IPS DF 6.9 (cell line): ENCODE measurements around the gene WDR37.
A peak's percentile ranks its signal among the peaks of the same experiment; 100 is the strongest.

Source experiments
- DNase-seq: peaks from one replicate; pipeline ENCODE4 v3.0.0-alpha.2; 2013; ENCODE audit warnings: low read depth, low spot score
- H3K27ac ChIP-seq: one replicate; pipeline ENCODE4 v1.5.1; 2013; ENCODE audit warnings: low read length, control low read depth
- H3K27me3 ChIP-seq: 2 replicates; pipeline ENCODE4 v1.6.1; 2013; ENCODE audit warnings: mild to moderate bottlenecking, low read length; ENCODE audit not compliant: control insufficient read depth, insufficient read depth
- H3K36me3 ChIP-seq: 2 replicates; pipeline ENCODE4 v1.6.1; 2013; ENCODE audit warnings: low read length; ENCODE audit not compliant: control insufficient read depth, insufficient read depth
- H3K4me1 ChIP-seq: 2 replicates; pipeline ENCODE4 v1.6.1; 2013; ENCODE audit warnings: low read length; ENCODE audit not compliant: control insufficient read depth, insufficient read depth
- H3K4me3 ChIP-seq: 2 replicates; pipeline ENCODE4 v1.5.1; 2013; ENCODE audit warnings: mild to moderate bottlenecking, low read length
- H3K9me3 ChIP-seq: 2 replicates; pipeline ENCODE4 v1.6.1; 2013; ENCODE audit warnings: low read length, inconsistent platforms; ENCODE audit not compliant: control insufficient read depth, insufficient read depth
- WGBS: extraction: QIAGEN DNeasy Blood & Tissue Kit; methylation state at CpG from one replicate; pipeline ENCODE4 v1.1.7; 2013; ENCODE audit warnings: mixed read lengths, missing lambda C conversion rate; ENCODE audit not compliant: insufficient read length, insufficient coverage; 5-methylcytosine and 5-hydroxymethylcytosine counted together

Gene WDR37

GRCh38 chr10:1049425-1049958 lies 6.7 kb upstream of the WDR37 start:
- DNase-seq: no peak
- no peak overlapping the region for H3K27ac ChIP-seq
- peak overlapping the region; percentile 96 for H3K4me3 ChIP-seq
- H3K4me1 ChIP-seq: peaks cover 2% of the 10 kb centered on the region; the same call in 1 of the 2 replicates
- WGBS: no CpG with 5 or more reads among the region's 34 CpGs
- no peaks in the 10 kb centered on the region for H3K9me3 ChIP-seq
- H3K27me3 ChIP-seq: no peaks in the 10 kb centered on the region
- no peaks in the 10 kb centered on the region for H3K36me3 ChIP-seq

DNA sequence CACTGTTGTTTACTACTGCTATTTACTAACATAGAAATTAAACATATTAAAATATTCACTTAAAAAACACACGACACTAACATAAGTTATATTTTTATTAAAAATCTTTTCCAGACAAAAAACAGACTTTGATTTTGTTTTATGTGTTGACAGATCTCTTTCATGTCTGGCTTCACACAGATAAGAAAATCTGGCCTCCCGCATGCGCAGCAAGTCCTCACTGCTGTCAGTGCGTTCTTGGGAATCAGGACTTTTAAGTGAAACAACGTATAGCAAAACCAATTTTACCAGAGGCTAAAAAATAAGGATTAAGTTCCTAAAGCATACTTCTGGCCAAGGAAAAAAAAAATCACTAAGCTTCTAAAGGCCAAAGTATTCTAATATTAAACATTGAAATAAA lies 6.0 kb upstream of the WDR37 start:
- no peaks in the 10 kb centered on the region for H3K27me3 ChIP-seq
- H3K9me3 ChIP-seq: no peaks in the 10 kb centered on the region
- peak overlapping the region; percentile 96; the same call in 1 of the 2 replicates for H3K4me3 ChIP-seq
- 100% methylated on average over 1 of the region's 5 CpGs for WGBS
- peaks cover 2% of the 10 kb centered on the region; the same call in 1 of the 2 replicates for H3K4me1 ChIP-seq
- no peak for DNase-seq
- H3K27ac ChIP-seq: no peak overlapping the region
- no peaks in the 10 kb centered on the region for H3K36me3 ChIP-seq

GRCh38 chr10:1050554-1050953 lies 5.6 kb upstream of the WDR37 start:
- DNase-seq: no peak
- Histone ChIP-seq H3K9me3 (no peaks in the 10 kb centered on the region), H3K4me3 (no peak overlapping the region), H3K4me1 (peaks cover 2% of the 10 kb centered on the region; the same call in 1 of the 2 replicates), H3K27me3 (no peaks in the 10 kb centered on the region), H3K27ac (no peak overlapping the region), H3K36me3 (no peaks in the 10 kb centered on the region)
- no CpG with 5 or more reads among the region's 4 CpGs for WGBS

GRCh38 chr10:1054684-1055083 lies 1.5 kb upstream of the WDR37 start:
- H3K36me3 ChIP-seq: no peaks in the 10 kb centered on the region
- no peaks in the 10 kb centered on the region for H3K27me3 ChIP-seq
- no peak for DNase-seq
- no peaks in the 10 kb centered on the region for H3K9me3 ChIP-seq
- WGBS: no CpG with 5 or more reads among the region's 6 CpGs
- H3K4me3 ChIP-seq: no peak overlapping the region
- no peak overlapping the region for H3K27ac ChIP-seq
- no peaks in the 10 kb centered on the region for H3K4me1 ChIP-seq

GRCh38 chr10:1057106-1057657 lies 997 bp downstream of the WDR37 start:
- no peak overlapping the region for H3K27ac ChIP-seq
- WGBS: no CpG with 5 or more reads among the region's 26 CpGs

DNA sequence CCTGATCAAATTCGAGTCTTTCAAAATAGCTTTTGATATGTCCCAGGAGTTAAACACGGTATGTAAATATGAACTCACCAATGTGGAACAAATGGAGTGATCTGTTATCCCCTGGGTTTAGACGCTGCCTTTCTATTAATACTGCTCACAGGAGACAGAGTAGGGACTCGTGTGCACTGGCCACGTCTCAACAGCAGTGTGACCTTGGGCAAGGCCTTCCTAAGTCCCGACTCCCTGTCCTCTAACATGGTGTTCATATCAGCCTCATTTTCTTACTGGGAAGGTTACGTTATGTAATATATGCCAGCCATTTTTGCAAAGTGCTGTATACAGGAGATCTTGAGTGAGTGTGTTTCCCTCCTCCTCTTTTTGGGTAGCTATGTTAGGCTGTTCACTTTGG lies 1.8 kb downstream of the WDR37 start:
- no peak for DNase-seq
- WGBS: no CpG with 5 or more reads among the region's 7 CpGs
- Histone ChIP-seq H3K36me3 (no peaks in the 10 kb centered on the region), H3K4me3 (no peak overlapping the region), H3K9me3 (no peaks in the 10 kb centered on the region), H3K4me1 (no peaks in the 10 kb centered on the region), H3K27ac (no peak overlapping the region), H3K27me3 (no peaks in the 10 kb centered on the region)

More at GRCh38 chr10:1057106-1057657, 997 bp downstream of the WDR37 start:
- Histone ChIP-seq H3K9me3 (no peaks in the 10 kb centered on the region), H3K36me3 (no peaks in the 10 kb centered on the region), H3K4me3 (peak overlapping the region; percentile 85), H3K4me1 (no peaks in the 10 kb centered on the region), H3K27me3 (no peaks in the 10 kb centered on the region)
- no peak for DNase-seq

DNA sequence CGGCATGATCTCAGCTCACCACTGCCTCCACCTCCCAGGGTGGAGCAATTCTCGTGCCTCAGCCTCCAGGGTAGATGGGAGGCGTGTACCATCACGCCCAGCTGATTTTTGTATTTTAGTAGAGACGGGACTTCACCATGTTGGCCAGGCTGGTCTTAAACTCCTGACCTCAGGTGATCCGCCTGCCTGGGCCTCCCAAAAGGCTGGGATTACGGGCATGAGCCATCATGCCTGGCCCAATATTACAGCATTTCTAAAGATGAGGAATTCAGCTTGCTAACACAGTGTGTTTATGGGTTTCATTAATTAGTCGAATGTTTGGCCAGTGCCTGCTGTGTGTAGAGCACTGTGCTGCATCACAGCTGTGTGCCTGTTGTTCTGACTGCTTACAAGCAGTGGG lies 3.7 kb downstream of the WDR37 start:
- WGBS: no CpG with 5 or more reads among the region's 8 CpGs
- no peak overlapping the region for H3K27ac ChIP-seq

GRCh38 chr10:1061930-1062774 lies 6.0 kb downstream of the WDR37 start:
- no CpG with 5 or more reads among the region's 7 CpGs for WGBS
- DNase-seq: no peak
- Histone ChIP-seq H3K4me3 (no peak overlapping the region), H3K9me3 (no peaks in the 10 kb centered on the region), H3K27me3 (no peaks in the 10 kb centered on the region), H3K4me1 (no peaks in the 10 kb centered on the region), H3K36me3 (no peaks in the 10 kb centered on the region), H3K27ac (no peak overlapping the region)

More for the DNA sequence above, 3.7 kb downstream of the WDR37 start:
- H3K36me3 ChIP-seq: no peaks in the 10 kb centered on the region
- H3K4me1 ChIP-seq: no peaks in the 10 kb centered on the region
- H3K4me3 ChIP-seq: no peak overlapping the region
- DNase-seq: no peak
- H3K27me3 ChIP-seq: no peaks in the 10 kb centered on the region
- H3K9me3 ChIP-seq: no peaks in the 10 kb centered on the region

DNA sequence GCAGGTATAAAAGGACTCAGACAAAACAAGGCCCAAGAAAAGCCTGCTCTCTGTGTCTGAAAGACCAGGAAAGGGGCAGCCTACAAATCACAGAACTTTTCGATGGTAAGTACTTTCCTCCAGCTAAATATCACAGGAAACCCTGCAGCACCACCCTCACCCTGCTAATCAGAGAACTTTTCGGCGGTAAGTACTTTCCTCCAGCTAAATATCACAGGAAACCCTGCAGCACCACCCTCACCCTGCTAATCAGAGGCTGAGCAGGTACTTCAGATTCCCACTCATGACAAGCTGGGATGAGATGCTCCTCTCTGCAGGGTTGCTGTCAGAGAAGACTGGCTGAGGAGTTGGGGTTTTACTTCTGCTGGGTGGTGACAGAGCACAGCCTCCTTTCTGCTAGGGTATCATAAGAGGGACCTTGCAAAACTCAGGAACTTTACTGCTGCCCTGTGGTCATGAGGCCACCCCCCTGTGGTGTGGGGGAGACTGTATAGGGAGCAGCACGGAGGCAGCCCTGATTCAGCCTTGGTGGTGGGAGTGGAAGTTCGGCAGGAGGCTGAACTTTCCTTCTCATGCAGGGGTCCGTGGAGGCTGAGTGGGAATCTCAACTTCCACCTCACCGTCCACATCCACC lies 7.2 kb downstream of the WDR37 start:
- no CpG with 5 or more reads among the region's 7 CpGs for WGBS
- no peak for DNase-seq
- no peaks in the 10 kb centered on the region for H3K27me3 ChIP-seq
- no peak overlapping the region for H3K27ac ChIP-seq
- H3K36me3 ChIP-seq: no peaks in the 10 kb centered on the region
- no peaks in the 10 kb centered on the region for H3K9me3 ChIP-seq
- H3K4me1 ChIP-seq: no peaks in the 10 kb centered on the region
- no peak overlapping the region for H3K4me3 ChIP-seq

GRCh38 chr10:1064964-1065247 lies 8.7 kb downstream of the WDR37 start:
- H3K27me3 ChIP-seq: no peaks in the 10 kb centered on the region
- H3K9me3 ChIP-seq: no peaks in the 10 kb centered on the region
- DNase-seq: no peak
- no peaks in the 10 kb centered on the region for H3K4me1 ChIP-seq
- 100% methylated on average over 3 of the region's 4 CpGs for WGBS
- H3K4me3 ChIP-seq: no peak overlapping the region
- no peaks in the 10 kb centered on the region for H3K36me3 ChIP-seq
- no peak overlapping the region for H3K27ac ChIP-seq
